Breast epithelium (tissue), 3 donors: Measurements from ENCODE around the gene EPN2.

Experiments
- POLR2A ChIP-seq: fragments of 450-650 bp; IDR thresholded peaks from one replicate; pipeline ENCODE4 v1.6.1; 2016; ENCODE audit warnings: antibody characterized with exemption, mild to moderate bottlenecking, moderate library complexity
- POLR2AphosphoS5 ChIP-seq, 3 donors: sonication (generic); formaldehyde crosslinking; IDR thresholded peaks; one replicate each; pipeline ENCODE4 v1.6.1; 2017; ENCODE audit warnings: antibody characterized with exemption in 3 of 3
- TF ChIP-seq, protein P1 (sequence below), 3 donors: fragments of 450-650 bp; IDR thresholded peaks; one replicate each; pipeline ENCODE4 v1.5.1; 2016 to 2017; ENCODE audit warnings: antibody characterized with exemption in 3 of 3, mild to moderate bottlenecking in 3 of 3, moderate library complexity in 3 of 3

DNA sequence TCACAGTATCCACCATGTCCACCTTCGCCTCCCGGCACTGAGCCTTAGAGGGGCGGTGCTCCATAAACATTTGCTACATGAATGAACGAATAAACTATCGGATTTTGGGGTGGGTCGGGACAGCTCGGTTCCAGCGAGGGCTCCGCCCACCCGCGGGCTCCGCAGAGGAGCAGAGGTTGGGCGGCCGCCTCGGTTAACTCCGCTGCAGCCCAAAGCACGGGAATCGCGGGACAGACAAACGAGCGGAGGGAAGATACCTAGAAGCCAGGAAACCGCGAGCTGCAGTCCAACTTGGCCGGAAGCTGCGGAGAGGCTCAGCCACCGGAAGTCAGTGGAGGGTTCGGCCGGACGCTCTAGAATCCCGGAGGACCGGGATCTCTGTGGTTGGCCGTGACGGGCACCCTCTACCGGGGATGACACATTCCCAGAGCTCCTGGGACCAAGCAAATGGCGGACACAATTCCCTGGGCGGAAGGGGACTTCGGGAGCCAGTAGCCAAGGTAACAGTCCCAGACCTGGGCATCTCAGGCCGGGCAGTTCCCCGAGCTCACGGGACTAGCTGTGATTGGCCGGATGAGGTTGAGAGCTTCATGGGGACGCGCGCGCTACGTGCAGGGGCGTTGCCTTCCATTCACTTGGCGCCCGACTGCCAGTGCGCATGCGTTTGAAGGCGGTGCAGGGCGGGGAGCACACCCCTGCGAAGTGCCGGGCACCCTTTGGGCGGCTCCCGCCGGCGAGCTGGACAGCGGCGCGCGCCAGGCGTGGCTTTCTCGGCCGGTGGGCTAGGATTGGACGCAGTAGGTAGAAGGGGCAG lies 140.6 kb downstream of the EPN2 start:
- TF ChIP-seq, protein P1, sequence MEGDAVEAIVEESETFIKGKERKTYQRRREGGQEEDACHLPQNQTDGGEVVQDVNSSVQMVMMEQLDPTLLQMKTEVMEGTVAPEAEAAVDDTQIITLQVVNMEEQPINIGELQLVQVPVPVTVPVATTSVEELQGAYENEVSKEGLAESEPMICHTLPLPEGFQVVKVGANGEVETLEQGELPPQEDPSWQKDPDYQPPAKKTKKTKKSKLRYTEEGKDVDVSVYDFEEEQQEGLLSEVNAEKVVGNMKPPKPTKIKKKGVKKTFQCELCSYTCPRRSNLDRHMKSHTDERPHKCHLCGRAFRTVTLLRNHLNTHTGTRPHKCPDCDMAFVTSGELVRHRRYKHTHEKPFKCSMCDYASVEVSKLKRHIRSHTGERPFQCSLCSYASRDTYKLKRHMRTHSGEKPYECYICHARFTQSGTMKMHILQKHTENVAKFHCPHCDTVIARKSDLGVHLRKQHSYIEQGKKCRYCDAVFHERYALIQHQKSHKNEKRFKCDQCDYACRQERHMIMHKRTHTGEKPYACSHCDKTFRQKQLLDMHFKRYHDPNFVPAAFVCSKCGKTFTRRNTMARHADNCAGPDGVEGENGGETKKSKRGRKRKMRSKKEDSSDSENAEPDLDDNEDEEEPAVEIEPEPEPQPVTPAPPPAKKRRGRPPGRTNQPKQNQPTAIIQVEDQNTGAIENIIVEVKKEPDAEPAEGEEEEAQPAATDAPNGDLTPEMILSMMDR (IDR thresholded peaks at IDR 0.05), result peak in 1 of 3 donors; percentile 32
- TF ChIP-seq POLR2A (peak; percentile 22), POLR2AphosphoS5 (IDR thresholded peaks at IDR 0.05) (peak; percentile 79 to 88 (median 85))
